ENCODE data around the gene LIG1. TPM values are rescaled to one million over a fixed set of nuclear protein-coding genes. Genes with fewer than 3 reads are reported as not detected.
"Not testable (repeated sequence)": the region's sequence is repeated elsewhere in the genome, so short reads cannot be mapped to it uniquely, and the experiment has no call there.

LIG1 gene
- total RNA-seq, 1 experiment from 2014 or later = 115 TPM

GRCh38 chr19:48094129-48094854 lies 75.9 kb downstream of the LIG1 start:
- H3K14ac ChIP-seq (ENCODE audit: insufficient read depth, low read length) = no peak overlapping the region
- H3K27me3 Mint-ChIP-seq (ENCODE audit: low read depth) = peaks cover 16% of the 10 kb centered on the region
- H2AFZ ChIP-seq (ENCODE audit: low read length) = no peak overlapping the region
- no peak overlapping the region for H3K4ac ChIP-seq (ENCODE audit: low read depth, low read length)
- no peak overlapping the region for H2BK12ac ChIP-seq (ENCODE audit: insufficient read length, low read depth, low read length)
- H3K27ac Mint-ChIP-seq = no peak overlapping the region; a peak in 1 of 7 replicates
- H3K79me1 ChIP-seq (ENCODE audit: insufficient read depth, low read depth, low read length, poor library complexity, severe bottlenecking) = no peaks in the 10 kb centered on the region
- no peaks in the 10 kb centered on the region for H3K27me3 ChIP-seq (ENCODE audit: insufficient read depth, low read length)
- H3K4me1 Mint-ChIP-seq = peaks cover 4% of the 10 kb centered on the region in 2 experiments; a peak in 1 of 4 replicates
- no peak overlapping the region for H2BK5ac ChIP-seq (ENCODE audit: insufficient read length, low read length)
- no peak overlapping the region for H3K18ac ChIP-seq (ENCODE audit: insufficient read length, low read depth, low read length)
- no peak overlapping the region for H2BK20ac ChIP-seq (ENCODE audit: low read depth, low read length, poor library complexity, severe bottlenecking)
- no peak overlapping the region for H4K91ac ChIP-seq (ENCODE audit: insufficient read length, low read depth, low read length)
- H2BK15ac ChIP-seq (ENCODE audit: low read depth, low read length) = no peak overlapping the region
- H2AK5ac ChIP-seq (ENCODE audit: insufficient read length, low read length) = no peak overlapping the region
- 0 out of 5 replicates have a peak, but pooled peaks cover 0 to 2% of the 10 kb centered on the region in 2 experiments for H3K9me3 Mint-ChIP-seq
- H4K8ac ChIP-seq (replicated peaks; ENCODE audit: insufficient read length, low read depth, low read length) = no peak overlapping the region
- H3K56ac ChIP-seq (ENCODE audit: insufficient read length, low read depth, low read length) = no peak overlapping the region
- no peak overlapping the region for H2BK120ac ChIP-seq (ENCODE audit: low read depth, low read length, poor library complexity, severe bottlenecking)
- H3K9me3 ChIP-seq (ENCODE audit: control insufficient read depth, low read depth, low read length) = no peaks in the 10 kb centered on the region
- H4K5ac ChIP-seq (ENCODE audit: insufficient read length, low read depth, low read length) = no peak overlapping the region
- H3K4me3 Mint-ChIP-seq = no peak overlapping the region
- no peaks in the 10 kb centered on the region; a peak in 1 of 7 replicates for H3K36me3 Mint-ChIP-seq (ENCODE audit: insufficient read depth in 1 of 3, low read depth in 3 of 3)
- no peak overlapping the region for H3K23ac ChIP-seq (ENCODE audit: insufficient read length, low read depth, low read length)
- DNase-seq = no peak
- H3K9ac ChIP-seq (ENCODE audit: extremely low read depth, insufficient read length, low read length) = no peak overlapping the region
- H3K79me2 ChIP-seq (ENCODE audit: insufficient read depth, low read length) = no peaks in the 10 kb centered on the region
- H3K23me2 ChIP-seq (ENCODE audit: insufficient read length, low read depth, low read length, poor library complexity, severe bottlenecking) = no peaks in the 10 kb centered on the region
- H4K20me1 ChIP-seq (ENCODE audit: control insufficient read depth, insufficient read depth, insufficient read length) = no peaks in the 10 kb centered on the region
- no peak for TF ChIP-seq CTCF (conservative IDR thresholded peaks at IDR 0.05)
- no peak overlapping the region for H3T11ph ChIP-seq (ENCODE audit: low read length)
- H3K27ac ChIP-seq (ENCODE audit: insufficient read length, low read depth, low read length) = no peak overlapping the region
- no peaks in the 10 kb centered on the region for H3K4me1 ChIP-seq (ENCODE audit: insufficient read depth, low read length)
- no CpG with 5 or more reads among the region's 1 CpG for WGBS (ENCODE audit: extremely low coverage, insufficient read length, low lambda C conversion rate)
- no peak overlapping the region for H3K4me2 ChIP-seq (ENCODE audit: insufficient read depth, insufficient read length, low read length)

- H4K20me1 ChIP-seq (ENCODE audit: control insufficient read depth, insufficient read depth, insufficient read length); H2BK120ac ChIP-seq (ENCODE audit: low read depth, low read length, poor library complexity, severe bottlenecking); H3K27ac ChIP-seq (ENCODE audit: insufficient read length, low read depth, low read length); H2BK12ac ChIP-seq (ENCODE audit: insufficient read length, low read depth, low read length); H3K4me1 Mint-ChIP-seq; H2BK5ac ChIP-seq (ENCODE audit: insufficient read length, low read length); H3K4me1 ChIP-seq (ENCODE audit: insufficient read depth, low read length); H4K8ac ChIP-seq (replicated peaks; ENCODE audit: insufficient read length, low read depth, low read length); H3K56ac ChIP-seq (ENCODE audit: insufficient read length, low read depth, low read length); H2AK5ac ChIP-seq (ENCODE audit: insufficient read length, low read length); H3T11ph ChIP-seq (ENCODE audit: low read length); H3K9ac ChIP-seq (ENCODE audit: extremely low read depth, insufficient read length, low read length); H2AFZ ChIP-seq (ENCODE audit: low read length); H3K9me3 Mint-ChIP-seq; H3K27ac Mint-ChIP-seq; H4K5ac ChIP-seq (ENCODE audit: insufficient read length, low read depth, low read length); H3K79me2 ChIP-seq (ENCODE audit: insufficient read depth, low read length); DNase-seq; H3K4me3 Mint-ChIP-seq; H3K14ac ChIP-seq (ENCODE audit: insufficient read depth, low read length); H3K23me2 ChIP-seq (ENCODE audit: insufficient read length, low read depth, low read length, poor library complexity, severe bottlenecking); H3K36me3 Mint-ChIP-seq (ENCODE audit: insufficient read depth in 1 of 3, low read depth in 3 of 3); H3K9me3 ChIP-seq (ENCODE audit: control insufficient read depth, low read depth, low read length); H2BK20ac ChIP-seq (ENCODE audit: low read depth, low read length, poor library complexity, severe bottlenecking); H3K18ac ChIP-seq (ENCODE audit: insufficient read length, low read depth, low read length); H3K4me2 ChIP-seq (ENCODE audit: insufficient read depth, insufficient read length, low read length); H3K23ac ChIP-seq (ENCODE audit: insufficient read length, low read depth, low read length); H2BK15ac ChIP-seq (ENCODE audit: low read depth, low read length); H4K91ac ChIP-seq (ENCODE audit: insufficient read length, low read depth, low read length); H3K4ac ChIP-seq (ENCODE audit: low read depth, low read length); H3K79me1 ChIP-seq (ENCODE audit: insufficient read depth, low read depth, low read length, poor library complexity, severe bottlenecking); H3K27me3 ChIP-seq (ENCODE audit: insufficient read depth, low read length): not testable (repeated sequence)
- peaks cover 16% of the 10 kb centered on the region for H3K27me3 Mint-ChIP-seq (ENCODE audit: low read depth)
- WGBS (ENCODE audit: extremely low coverage, insufficient read length, low lambda C conversion rate) = no CpG with 5 or more reads among the region's 13 CpGs
These were observed 78.9 kb downstream of the LIG1 start for GRCh38 chr19:48091111-48091718.

Data from H9 (cell line).